SK-N-MC (cell line): ENCODE data around the gene CIB4.

Experiments
- DNase-seq: peaks from one replicate; pipeline ENCODE4 v3.0.0-alpha.2; 2011; ENCODE audit warnings: low read depth, low spot score
- H3K27ac ChIP-seq: fragments of 200-600 bp; sonication (generic); 2 replicates; pipeline ENCODE4 v1.5.1; 2016; ENCODE audit warnings: mixed run types
- H3K36me3 ChIP-seq: fragments of 200-600 bp; sonication (generic); 2 replicates; pipeline ENCODE4 v1.6.1; 2017; ENCODE audit warnings: antibody characterized with exemption, low read length, mixed read lengths; ENCODE audit not compliant: insufficient read depth
- H3K4me3 ChIP-seq: fragments of 200-600 bp; sonication (generic); 2 replicates; pipeline ENCODE4 v1.5.1; 2016
- H3K9ac ChIP-seq: fragments of 200-600 bp; sonication (generic); 2 replicates; pipeline ENCODE4 v1.8.0; 2017; ENCODE audit warnings: mixed run types, mixed read lengths; ENCODE audit not compliant: insufficient read length
- H3K9me3 ChIP-seq: fragments of 200-600 bp; sonication (generic); 2 replicates; pipeline ENCODE4 v1.6.1; 2017; ENCODE audit warnings: low read depth, mild to moderate bottlenecking, antibody characterized with exemption, low read length, moderate library complexity, mixed read lengths
- EZH2 ChIP-seq: fragments of 200-600 bp; sonication (generic); IDR thresholded peaks from one replicate; pipeline ENCODE4 v1.6.1; 2017; ENCODE audit warnings: antibody characterized with exemption
- FOXP2 ChIP-seq: optimal IDR thresholded peaks from 2 replicates; pipeline ENCODE3; 2011; ENCODE audit warnings: mild to moderate bottlenecking, moderate library complexity; ENCODE audit not compliant: insufficient read depth; ENCODE audit errors: extremely low read length, control extremely low read depth
- POLR2AphosphoS5 ChIP-seq: IDR thresholded peaks from 2 replicates; pipeline ENCODE4 v1.6.1; 2012; ENCODE audit warnings: mild to moderate bottlenecking, low read depth, low read length, borderline replicate concordance

The CIB4 gene

GRCh38 chr2:26577442-26578112 is 63.6 kb downstream of the CIB4 start:
- Histone ChIP-seq H3K27ac (no peak overlapping the region), H3K36me3 (no peaks in the 10 kb centered on the region), H3K4me3 (no peak overlapping the region), H3K9ac (no peak overlapping the region), H3K9me3 (no peaks in the 10 kb centered on the region)
- DNase-seq: no peak
- TF ChIP-seq FOXP2: no peak
- TF ChIP-seq EZH2: no peak
- no peak for TF ChIP-seq POLR2AphosphoS5

GRCh38 chr2:26576565-26577441 is 64.4 kb downstream of the CIB4 start:
- DNase-seq: no peak

GRCh38 chr2:26575836-26576564 is 65.2 kb downstream of the CIB4 start:
- DNase-seq: no peak

More at GRCh38 chr2:26576565-26577441, 64.4 kb downstream of the CIB4 start:
- no peaks in the 10 kb centered on the region for H3K36me3 ChIP-seq
- no peaks in the 10 kb centered on the region for H3K9me3 ChIP-seq
- H3K9ac ChIP-seq: no peak overlapping the region
- no peak for TF ChIP-seq POLR2AphosphoS5
- no peak for TF ChIP-seq FOXP2
- no peak for TF ChIP-seq EZH2
- no peak overlapping the region for H3K4me3 ChIP-seq
- no peak overlapping the region for H3K27ac ChIP-seq

GRCh38 chr2:26574900-26575560 is 66.1 kb downstream of the CIB4 start:
- TF ChIP-seq FOXP2 (no peak), EZH2 (no peak), POLR2AphosphoS5 (no peak)
- H3K9me3 ChIP-seq: no peaks in the 10 kb centered on the region
- no peak for DNase-seq
- no peaks in the 10 kb centered on the region for H3K36me3 ChIP-seq
- no peak overlapping the region for H3K4me3 ChIP-seq
- no peak overlapping the region for H3K27ac ChIP-seq
- H3K9ac ChIP-seq: no peak overlapping the region

More at GRCh38 chr2:26575836-26576564, 65.2 kb downstream of the CIB4 start:
- no peak overlapping the region for H3K9ac ChIP-seq
- H3K27ac ChIP-seq: no peak overlapping the region
- H3K4me3 ChIP-seq: no peak overlapping the region
- H3K9me3 ChIP-seq: no peaks in the 10 kb centered on the region
- TF ChIP-seq POLR2AphosphoS5 (no peak), EZH2 (no peak), FOXP2 (no peak)
- H3K36me3 ChIP-seq: no peaks in the 10 kb centered on the region

- no peak for TF ChIP-seq FOXP2
- no peak for TF ChIP-seq POLR2AphosphoS5
- no peak for TF ChIP-seq EZH2
- H3K4me3 ChIP-seq: no peak overlapping the region
- no peak overlapping the region for H3K27ac ChIP-seq
- no peak for DNase-seq
- H3K36me3 ChIP-seq: no peaks in the 10 kb centered on the region
- H3K9ac ChIP-seq: no peak overlapping the region
- H3K9me3 ChIP-seq: no peaks in the 10 kb centered on the region
These were observed 66.9 kb downstream of the CIB4 start for GRCh38 chr2:26574066-26574899.

GRCh38 chr2:26573241-26573925 is 67.8 kb downstream of the CIB4 start:
- Histone ChIP-seq H3K4me3 (no peak overlapping the region), H3K27ac (no peak overlapping the region), H3K36me3 (no peaks in the 10 kb centered on the region), H3K9ac (no peak overlapping the region), H3K9me3 (no peaks in the 10 kb centered on the region)
- TF ChIP-seq EZH2: no peak
- no peak for TF ChIP-seq POLR2AphosphoS5
- no peak for TF ChIP-seq FOXP2
- no peak for DNase-seq

- H3K27ac ChIP-seq: no peak overlapping the region
- H3K9ac ChIP-seq: no peak overlapping the region
- DNase-seq: no peak
- no peak overlapping the region for H3K4me3 ChIP-seq
- TF ChIP-seq FOXP2: no peak
- no peak for TF ChIP-seq POLR2AphosphoS5
- TF ChIP-seq EZH2: no peak
- no peaks in the 10 kb centered on the region for H3K36me3 ChIP-seq
- H3K9me3 ChIP-seq: no peaks in the 10 kb centered on the region
These were observed 68.6 kb downstream of the CIB4 start for GRCh38 chr2:26572591-26572990.
